Upper lobe of left lung (tissue), 4 donors: ENCODE results near the gene DNAH10.

ENCODE experiments used
- CTCF ChIP-seq, 6 experiments: fragments of 450-650 bp in 4 of 6; fragments of 200-600 bp in 2 of 6; sonication (generic) in 2 of 6; IDR thresholded peaks; one replicate each; pipeline ENCODE4 v1.5.1; 2016 to 2019; ENCODE audit warnings: antibody characterized with exemption in 6 of 6
- EP300 ChIP-seq, 4 donors: sonication (generic); formaldehyde crosslinking; IDR thresholded peaks; one replicate each; pipeline ENCODE4 v1.5.1; 2017; ENCODE audit warnings: antibody characterized with exemption in 4 of 4, control low read depth in 2 of 4
- POLR2AphosphoS5 ChIP-seq, 2 donors: sonication (generic); formaldehyde crosslinking; IDR thresholded peaks; one replicate each; pipeline ENCODE4 v1.5.1; 2017; ENCODE audit warnings: antibody characterized with exemption in 2 of 2

GRCh38 chr12:123979566-123979965, 217.5 kb downstream of the DNAH10 start:
- TF ChIP-seq EP300 (IDR thresholded peaks at IDR 0.05) (no peak), CTCF (IDR thresholded peaks at IDR 0.05) (no peak), POLR2AphosphoS5 (IDR thresholded peaks at IDR 0.05) (no peak)
